ENCODE data around the gene LINS1.

DNA sequence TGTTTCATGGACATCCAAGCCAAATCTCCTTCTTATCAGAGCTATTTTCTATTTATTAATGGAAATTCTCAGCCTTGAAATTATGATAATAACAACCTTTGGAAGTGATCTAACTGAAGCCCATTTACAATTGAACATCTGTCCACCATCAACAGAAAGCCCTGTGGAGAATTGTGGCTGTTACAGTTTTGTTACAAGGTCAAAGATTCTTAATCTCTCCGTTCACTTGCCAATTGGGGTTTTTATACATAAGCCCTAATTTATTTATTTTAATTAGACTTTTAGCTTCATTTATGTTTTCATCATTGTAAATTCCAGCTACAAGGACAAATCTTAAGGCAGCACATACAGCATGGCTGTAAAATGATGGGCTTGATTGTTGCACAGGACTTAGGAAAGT lies 76.5 kb downstream of the LINS1 start:
- TF ChIP-seq EZH2 (IDR thresholded peaks at IDR 0.05; ENCODE audit: low read length) = no peak
- TF ChIP-seq, protein P1, sequence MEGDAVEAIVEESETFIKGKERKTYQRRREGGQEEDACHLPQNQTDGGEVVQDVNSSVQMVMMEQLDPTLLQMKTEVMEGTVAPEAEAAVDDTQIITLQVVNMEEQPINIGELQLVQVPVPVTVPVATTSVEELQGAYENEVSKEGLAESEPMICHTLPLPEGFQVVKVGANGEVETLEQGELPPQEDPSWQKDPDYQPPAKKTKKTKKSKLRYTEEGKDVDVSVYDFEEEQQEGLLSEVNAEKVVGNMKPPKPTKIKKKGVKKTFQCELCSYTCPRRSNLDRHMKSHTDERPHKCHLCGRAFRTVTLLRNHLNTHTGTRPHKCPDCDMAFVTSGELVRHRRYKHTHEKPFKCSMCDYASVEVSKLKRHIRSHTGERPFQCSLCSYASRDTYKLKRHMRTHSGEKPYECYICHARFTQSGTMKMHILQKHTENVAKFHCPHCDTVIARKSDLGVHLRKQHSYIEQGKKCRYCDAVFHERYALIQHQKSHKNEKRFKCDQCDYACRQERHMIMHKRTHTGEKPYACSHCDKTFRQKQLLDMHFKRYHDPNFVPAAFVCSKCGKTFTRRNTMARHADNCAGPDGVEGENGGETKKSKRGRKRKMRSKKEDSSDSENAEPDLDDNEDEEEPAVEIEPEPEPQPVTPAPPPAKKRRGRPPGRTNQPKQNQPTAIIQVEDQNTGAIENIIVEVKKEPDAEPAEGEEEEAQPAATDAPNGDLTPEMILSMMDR (optimal IDR thresholded peaks at IDR 0.05 in 1 of 3, IDR thresholded peaks at IDR 0.05 in 1 of 3, conservative IDR thresholded peaks at IDR 0.05 in 1 of 3; ENCODE audit: extremely low read depth in 1 of 3, insufficient read depth in 2 of 3, low read length in 3 of 3) = no peak

All from keratinocyte (primary cell).